Nephron progenitor cell (in vitro differentiated cells): Measurements from ENCODE around the gene SEC24A.
A peak's percentile ranks its signal among the peaks of the same experiment; 100 is the strongest.
"Not testable (repeated sequence)": the region's sequence is repeated elsewhere in the genome, so short reads cannot be mapped to it uniquely, and the experiment has no call there.

Experiments used
- DNase-seq: peaks from one replicate; pipeline ENCODE4 v3.0.0; 2021
- H3K27ac Mint-ChIP-seq: 2 replicates; pipeline ENCODE4 v1.8.0; 2021; ENCODE audit warnings: mild to moderate bottlenecking, moderate library complexity, mixed read lengths
- H3K27me3 Mint-ChIP-seq: 2 replicates; pipeline ENCODE4 v1.8.0; 2021; ENCODE audit warnings: mild to moderate bottlenecking, low read depth, mixed read lengths; ENCODE audit not compliant: poor library complexity
- H3K36me3 Mint-ChIP-seq: 2 replicates; pipeline ENCODE4 v1.8.0; 2021; ENCODE audit warnings: low read depth, mixed read lengths
- H3K4me1 Mint-ChIP-seq: 2 replicates; pipeline ENCODE4 v1.8.0; 2021; ENCODE audit warnings: mixed read lengths
- H3K4me3 Mint-ChIP-seq: 2 replicates; pipeline ENCODE4 v1.8.0; 2021; ENCODE audit warnings: mild to moderate bottlenecking, moderate library complexity, mixed read lengths
- H3K9me3 Mint-ChIP-seq: 2 replicates; pipeline ENCODE4 v1.8.0; 2021; ENCODE audit warnings: mild to moderate bottlenecking, moderate library complexity, mixed read lengths
- TF ChIP-seq, protein P1 (sequence below): fragments of 200-600 bp; sonication (generic); IDR thresholded peaks from 2 replicates; pipeline ENCODE4 v1.5.0; 2021; ENCODE audit warnings: antibody characterized with exemption

SEC24A gene

DNA sequence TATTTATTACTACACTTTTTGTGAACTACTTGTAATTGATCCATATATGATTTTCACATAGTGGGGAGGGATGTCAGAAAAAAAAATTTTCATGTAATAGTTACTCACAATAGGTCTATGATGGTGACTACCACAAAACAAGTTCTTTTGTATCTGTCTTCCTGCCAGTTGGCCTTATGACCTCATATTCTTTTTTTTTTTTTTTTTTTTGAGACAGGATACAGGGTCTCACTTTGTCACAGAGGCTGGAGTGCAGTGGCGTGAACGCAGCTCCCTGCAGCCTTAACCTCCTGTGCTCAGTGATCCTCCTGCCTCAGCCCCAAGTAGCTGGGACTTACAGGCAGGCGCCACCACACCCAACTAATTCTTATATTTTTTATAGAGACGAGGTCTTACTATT is 10.9 kb downstream of the SEC24A start:
- Mint-ChIP-seq H3K36me3 (peaks cover 48% of the 10 kb centered on the region), H3K4me3 (no peak overlapping the region), H3K27me3 (no peaks in the 10 kb centered on the region), H3K4me1 (no peaks in the 10 kb centered on the region), H3K9me3 (no peaks in the 10 kb centered on the region), H3K27ac (no peak overlapping the region)
- DNase-seq = no peak
- TF ChIP-seq, protein P1, sequence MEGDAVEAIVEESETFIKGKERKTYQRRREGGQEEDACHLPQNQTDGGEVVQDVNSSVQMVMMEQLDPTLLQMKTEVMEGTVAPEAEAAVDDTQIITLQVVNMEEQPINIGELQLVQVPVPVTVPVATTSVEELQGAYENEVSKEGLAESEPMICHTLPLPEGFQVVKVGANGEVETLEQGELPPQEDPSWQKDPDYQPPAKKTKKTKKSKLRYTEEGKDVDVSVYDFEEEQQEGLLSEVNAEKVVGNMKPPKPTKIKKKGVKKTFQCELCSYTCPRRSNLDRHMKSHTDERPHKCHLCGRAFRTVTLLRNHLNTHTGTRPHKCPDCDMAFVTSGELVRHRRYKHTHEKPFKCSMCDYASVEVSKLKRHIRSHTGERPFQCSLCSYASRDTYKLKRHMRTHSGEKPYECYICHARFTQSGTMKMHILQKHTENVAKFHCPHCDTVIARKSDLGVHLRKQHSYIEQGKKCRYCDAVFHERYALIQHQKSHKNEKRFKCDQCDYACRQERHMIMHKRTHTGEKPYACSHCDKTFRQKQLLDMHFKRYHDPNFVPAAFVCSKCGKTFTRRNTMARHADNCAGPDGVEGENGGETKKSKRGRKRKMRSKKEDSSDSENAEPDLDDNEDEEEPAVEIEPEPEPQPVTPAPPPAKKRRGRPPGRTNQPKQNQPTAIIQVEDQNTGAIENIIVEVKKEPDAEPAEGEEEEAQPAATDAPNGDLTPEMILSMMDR = no peak

DNA sequence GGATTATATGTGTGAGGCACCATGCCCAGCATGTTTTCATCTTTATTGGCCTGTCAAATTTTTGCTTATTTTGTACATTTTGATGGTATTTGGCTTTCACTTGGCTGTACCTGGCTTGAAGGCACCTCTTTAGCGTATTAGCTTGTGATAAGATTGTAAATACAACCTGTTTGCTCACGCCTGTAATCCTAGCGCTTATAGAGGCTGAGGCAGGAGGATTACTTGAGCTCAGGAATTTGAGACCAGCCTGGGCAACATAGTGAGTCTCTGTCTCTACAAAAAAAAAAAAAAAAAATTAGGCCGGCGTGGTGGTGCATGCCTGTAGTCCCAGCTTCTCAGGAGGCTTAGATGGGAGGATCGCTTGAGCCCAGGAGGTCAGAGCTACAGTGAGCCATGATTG is 11.3 kb downstream of the SEC24A start:
- TF ChIP-seq, protein P1 = no peak
- no peaks in the 10 kb centered on the region for H3K4me1 Mint-ChIP-seq
- DNase-seq = no peak
- H3K27me3 Mint-ChIP-seq = no peaks in the 10 kb centered on the region
- H3K4me3 Mint-ChIP-seq = no peak overlapping the region
- H3K36me3 Mint-ChIP-seq = peaks cover 46% of the 10 kb centered on the region
- H3K27ac Mint-ChIP-seq = no peak overlapping the region
- no peaks in the 10 kb centered on the region for H3K9me3 Mint-ChIP-seq

DNA sequence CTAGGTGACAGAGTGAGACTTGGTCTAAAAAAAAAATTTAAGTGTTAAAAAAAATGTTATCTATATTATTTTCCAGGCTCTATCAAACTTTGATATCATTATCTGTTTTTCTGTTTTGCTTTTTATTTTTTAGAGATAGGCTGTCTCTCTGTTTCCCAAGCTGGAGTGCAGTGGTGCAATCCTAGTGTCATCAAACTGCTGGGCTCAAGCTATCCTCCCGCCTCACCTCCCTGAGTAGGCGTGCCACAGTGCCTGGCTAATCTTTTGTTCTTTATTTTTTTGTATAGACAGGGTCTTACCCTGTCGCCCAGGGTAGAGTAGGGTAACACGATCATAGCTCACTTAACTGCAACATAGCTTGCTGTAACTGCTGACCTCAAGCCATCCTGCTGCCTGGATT is 14.4 kb downstream of the SEC24A start:
- H3K9me3 Mint-ChIP-seq = no peaks in the 10 kb centered on the region
- peak overlapping the region; percentile 45 for H3K27ac Mint-ChIP-seq
- DNase-seq = no peak
- no peaks in the 10 kb centered on the region for H3K27me3 Mint-ChIP-seq
- H3K4me3 Mint-ChIP-seq = no peak overlapping the region
- peaks cover 46% of the 10 kb centered on the region for H3K36me3 Mint-ChIP-seq
- TF ChIP-seq, protein P1 = no peak
- no peaks in the 10 kb centered on the region for H3K4me1 Mint-ChIP-seq

DNA sequence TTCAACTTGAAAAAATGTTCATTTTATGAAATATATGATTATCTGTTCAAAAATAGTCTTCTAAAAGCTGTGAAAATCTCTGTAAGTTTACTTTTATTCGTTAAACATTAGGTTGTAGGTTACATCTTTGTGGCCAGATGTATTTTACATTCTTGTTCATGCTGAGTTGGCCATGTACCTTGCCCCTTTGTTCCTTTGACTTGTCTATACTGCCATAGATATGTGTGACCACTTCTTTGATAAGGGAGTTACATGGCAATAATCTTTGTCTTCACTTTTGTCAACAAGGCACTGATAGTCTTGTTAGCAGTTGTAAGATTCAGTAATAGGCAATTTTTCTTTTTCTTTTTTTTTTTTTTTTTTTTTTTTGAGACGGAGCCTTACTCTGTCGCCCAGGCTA is 15.9 kb downstream of the SEC24A start:
- no peaks in the 10 kb centered on the region for H3K4me1 Mint-ChIP-seq
- no peak for DNase-seq

DNA sequence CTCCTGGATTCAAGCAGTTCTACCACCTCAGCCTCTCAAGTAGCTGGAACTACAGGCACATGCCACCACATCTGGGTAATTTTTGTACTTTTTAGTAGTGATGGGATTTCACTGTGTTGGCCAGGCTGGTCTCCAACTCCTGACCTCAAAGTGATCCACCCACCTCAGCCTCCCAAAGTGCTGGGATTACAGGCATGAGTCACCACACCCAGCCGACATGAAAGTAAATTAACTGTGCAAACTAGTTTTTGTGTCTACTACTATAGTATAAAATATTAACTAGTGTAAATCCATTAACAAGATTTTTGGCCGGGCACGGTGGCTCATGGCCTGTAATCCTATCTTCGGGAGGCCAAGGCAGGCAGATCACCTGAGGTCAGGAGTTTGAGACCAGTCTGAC is 25.0 kb downstream of the SEC24A start:
- H3K27me3 Mint-ChIP-seq, H3K27ac Mint-ChIP-seq, H3K4me1 Mint-ChIP-seq, DNase-seq, H3K4me3 Mint-ChIP-seq, H3K9me3 Mint-ChIP-seq: not testable (repeated sequence)
- peaks cover 36% of the 10 kb centered on the region for H3K36me3 Mint-ChIP-seq

More for the DNA sequence above, 15.9 kb downstream of the SEC24A start:
- peaks cover 41% of the 10 kb centered on the region for H3K36me3 Mint-ChIP-seq
- no peak overlapping the region for H3K4me3 Mint-ChIP-seq
- no peaks in the 10 kb centered on the region for H3K9me3 Mint-ChIP-seq
- TF ChIP-seq, protein P1 = no peak
- H3K27ac Mint-ChIP-seq = no peak overlapping the region
- no peaks in the 10 kb centered on the region for H3K27me3 Mint-ChIP-seq

DNA sequence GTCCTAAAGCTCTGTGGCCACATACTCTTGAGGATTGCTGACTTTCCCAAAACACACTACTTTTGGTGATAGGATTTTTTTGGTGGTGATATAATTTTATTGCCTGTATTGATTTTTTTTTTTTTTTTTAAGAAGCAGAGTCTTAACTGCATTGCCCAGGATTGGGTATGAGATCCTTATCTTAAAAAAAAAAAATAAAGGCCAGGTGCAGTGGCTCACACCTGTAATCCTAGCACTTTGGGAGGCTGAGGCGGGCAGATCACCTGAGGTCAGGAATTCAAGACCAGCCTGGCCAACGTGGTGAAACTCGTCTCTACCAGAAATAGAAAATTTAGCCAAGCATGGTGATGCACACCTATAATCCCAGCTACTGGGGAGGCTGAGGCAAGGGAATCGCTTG is 28.8 kb downstream of the SEC24A start:
- H3K27ac Mint-ChIP-seq, DNase-seq, H3K27me3 Mint-ChIP-seq, H3K4me3 Mint-ChIP-seq, H3K4me1 Mint-ChIP-seq, H3K9me3 Mint-ChIP-seq: not testable (repeated sequence)
- peaks cover 42% of the 10 kb centered on the region for H3K36me3 Mint-ChIP-seq

DNA sequence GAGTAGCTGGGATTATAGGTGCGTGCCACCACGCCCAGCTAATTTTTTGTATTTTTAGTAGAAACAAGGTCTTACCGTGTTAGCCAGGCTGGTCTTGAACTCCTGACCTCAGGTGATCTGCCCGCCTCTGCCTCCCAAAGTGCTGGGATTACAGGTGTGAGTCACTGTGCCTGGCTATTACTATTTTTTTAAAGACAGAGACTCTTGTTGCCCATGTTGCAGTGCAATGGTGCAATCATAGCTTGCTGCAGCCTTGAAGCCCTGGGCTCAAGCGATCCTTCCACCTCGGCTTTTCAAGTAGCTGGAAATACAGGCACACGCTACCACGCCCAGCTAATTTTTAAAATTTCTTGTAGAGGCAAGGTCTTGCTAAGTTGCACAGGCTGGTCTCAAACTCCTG is 41.6 kb downstream of the SEC24A start:
- H3K27ac Mint-ChIP-seq, H3K9me3 Mint-ChIP-seq, H3K4me1 Mint-ChIP-seq, H3K4me3 Mint-ChIP-seq, H3K27me3 Mint-ChIP-seq, DNase-seq: not testable (repeated sequence)
- H3K36me3 Mint-ChIP-seq = peaks cover 78% of the 10 kb centered on the region
